ENCODE results near the gene CKAP5. TPM values are rescaled to one million over a fixed set of nuclear protein-coding genes. Genes with fewer than 3 reads are reported as not detected.

Gene CKAP5
- total RNA-seq, 1 experiment from 2014 or later = 166 TPM

DNA sequence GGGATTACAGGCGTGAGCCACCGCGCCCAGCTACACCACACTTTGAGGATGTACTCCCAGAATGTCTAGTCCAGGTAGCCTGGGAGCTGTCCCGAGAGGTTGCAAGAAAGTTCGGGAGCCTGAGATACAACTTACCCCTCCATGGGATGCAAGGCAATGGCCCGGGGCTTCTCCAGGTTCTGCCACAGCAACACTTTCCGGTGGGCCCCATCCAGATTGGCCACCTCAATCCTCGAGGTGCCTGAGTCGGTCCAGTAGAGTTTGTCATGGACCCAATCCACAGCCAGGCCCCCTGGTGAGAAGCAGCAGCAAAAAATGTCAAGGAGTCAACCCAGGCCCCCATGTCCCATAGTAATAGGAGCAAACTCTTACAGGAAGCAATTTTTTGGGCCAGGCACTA lies 46.8 kb upstream of the CKAP5 start:
- no peak overlapping the region for H3K9ac ChIP-seq (ENCODE audit: low read length)
- ChIA-PET POLR2A (interaction anchor here (0.7 kb wide), 1 partner anchor 21 kb away, joined by 3 read pairs; no protein-coding TSS in a partner anchor), CTCF (interaction anchor here (2.9 kb wide), 1 partner anchor 261 kb away, joined by 16 read pairs; no protein-coding TSS in a partner anchor), RAD21 (ENCODE audit: low non-redundant PET in 1 of 2, low total read pairs in 2 of 2, uncharacterized antibody in 2 of 2, unreplicated experiment in 2 of 2) (interaction anchor here (0.6 to 0.7 kb wide), 2 partner anchors 43 to 1058 kb away, joined by 3 to 4 read pairs; no protein-coding TSS in a partner anchor)
- no peak overlapping the region for H3K4me3 ChIP-seq (replicated peaks in 1 of 2; ENCODE audit: low read depth in 1 of 2, low read length in 2 of 2)
- H3K4me1 ChIP-seq (ENCODE audit: control insufficient read depth in 1 of 2, insufficient read depth in 2 of 2, low read length in 2 of 2) = no peaks in the 10 kb centered on the region
- no TSS peak for BruUV-seq (replicated peaks)
- no peak overlapping the region for H3K27ac ChIP-seq (ENCODE audit: low read depth, low read length)
- no peaks in the 10 kb centered on the region for H3K79me2 ChIP-seq (ENCODE audit: insufficient read depth, low read length)
- no peak for TF ChIP-seq ELF1 (IDR thresholded peaks at IDR 0.05; ENCODE audit: borderline replicate concordance, low read depth)
- no peak for TF ChIP-seq EZH2phosphoT487 (IDR thresholded peaks at IDR 0.05; ENCODE audit: borderline replicate concordance)
- TF ChIP-seq CEBPB (IDR thresholded peaks at IDR 0.05; ENCODE audit: low read depth) = no peak
- TF ChIP-seq, protein P1, sequence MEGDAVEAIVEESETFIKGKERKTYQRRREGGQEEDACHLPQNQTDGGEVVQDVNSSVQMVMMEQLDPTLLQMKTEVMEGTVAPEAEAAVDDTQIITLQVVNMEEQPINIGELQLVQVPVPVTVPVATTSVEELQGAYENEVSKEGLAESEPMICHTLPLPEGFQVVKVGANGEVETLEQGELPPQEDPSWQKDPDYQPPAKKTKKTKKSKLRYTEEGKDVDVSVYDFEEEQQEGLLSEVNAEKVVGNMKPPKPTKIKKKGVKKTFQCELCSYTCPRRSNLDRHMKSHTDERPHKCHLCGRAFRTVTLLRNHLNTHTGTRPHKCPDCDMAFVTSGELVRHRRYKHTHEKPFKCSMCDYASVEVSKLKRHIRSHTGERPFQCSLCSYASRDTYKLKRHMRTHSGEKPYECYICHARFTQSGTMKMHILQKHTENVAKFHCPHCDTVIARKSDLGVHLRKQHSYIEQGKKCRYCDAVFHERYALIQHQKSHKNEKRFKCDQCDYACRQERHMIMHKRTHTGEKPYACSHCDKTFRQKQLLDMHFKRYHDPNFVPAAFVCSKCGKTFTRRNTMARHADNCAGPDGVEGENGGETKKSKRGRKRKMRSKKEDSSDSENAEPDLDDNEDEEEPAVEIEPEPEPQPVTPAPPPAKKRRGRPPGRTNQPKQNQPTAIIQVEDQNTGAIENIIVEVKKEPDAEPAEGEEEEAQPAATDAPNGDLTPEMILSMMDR (IDR thresholded peaks at IDR 0.05 in 2 of 3, conservative IDR thresholded peaks at IDR 0.05 in 1 of 3; ENCODE audit: borderline replicate concordance in 1 of 3, insufficient read depth in 1 of 3, low read depth in 2 of 3, low read length in 2 of 3) = no peak
- TF ChIP-seq YY1 (IDR thresholded peaks at IDR 0.05; ENCODE audit: extremely low read depth, insufficient replicate concordance, low read depth, low read length) = no peak
- TF ChIP-seq POLR2AphosphoS5 (IDR thresholded peaks at IDR 0.05; ENCODE audit: low read depth, low read length) = no peak
- TF ChIP-seq, protein P2, sequence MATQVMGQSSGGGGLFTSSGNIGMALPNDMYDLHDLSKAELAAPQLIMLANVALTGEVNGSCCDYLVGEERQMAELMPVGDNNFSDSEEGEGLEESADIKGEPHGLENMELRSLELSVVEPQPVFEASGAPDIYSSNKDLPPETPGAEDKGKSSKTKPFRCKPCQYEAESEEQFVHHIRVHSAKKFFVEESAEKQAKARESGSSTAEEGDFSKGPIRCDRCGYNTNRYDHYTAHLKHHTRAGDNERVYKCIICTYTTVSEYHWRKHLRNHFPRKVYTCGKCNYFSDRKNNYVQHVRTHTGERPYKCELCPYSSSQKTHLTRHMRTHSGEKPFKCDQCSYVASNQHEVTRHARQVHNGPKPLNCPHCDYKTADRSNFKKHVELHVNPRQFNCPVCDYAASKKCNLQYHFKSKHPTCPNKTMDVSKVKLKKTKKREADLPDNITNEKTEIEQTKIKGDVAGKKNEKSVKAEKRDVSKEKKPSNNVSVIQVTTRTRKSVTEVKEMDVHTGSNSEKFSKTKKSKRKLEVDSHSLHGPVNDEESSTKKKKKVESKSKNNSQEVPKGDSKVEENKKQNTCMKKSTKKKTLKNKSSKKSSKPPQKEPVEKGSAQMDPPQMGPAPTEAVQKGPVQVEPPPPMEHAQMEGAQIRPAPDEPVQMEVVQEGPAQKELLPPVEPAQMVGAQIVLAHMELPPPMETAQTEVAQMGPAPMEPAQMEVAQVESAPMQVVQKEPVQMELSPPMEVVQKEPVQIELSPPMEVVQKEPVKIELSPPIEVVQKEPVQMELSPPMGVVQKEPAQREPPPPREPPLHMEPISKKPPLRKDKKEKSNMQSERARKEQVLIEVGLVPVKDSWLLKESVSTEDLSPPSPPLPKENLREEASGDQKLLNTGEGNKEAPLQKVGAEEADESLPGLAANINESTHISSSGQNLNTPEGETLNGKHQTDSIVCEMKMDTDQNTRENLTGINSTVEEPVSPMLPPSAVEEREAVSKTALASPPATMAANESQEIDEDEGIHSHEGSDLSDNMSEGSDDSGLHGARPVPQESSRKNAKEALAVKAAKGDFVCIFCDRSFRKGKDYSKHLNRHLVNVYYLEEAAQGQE (IDR thresholded peaks at IDR 0.05; ENCODE audit: low read depth) = no peak
- TF ChIP-seq POLR2A (IDR thresholded peaks at IDR 0.05; ENCODE audit: borderline replicate concordance, extremely low read depth, insufficient read depth, insufficient read length) = no peak
- TF ChIP-seq, protein P3, sequence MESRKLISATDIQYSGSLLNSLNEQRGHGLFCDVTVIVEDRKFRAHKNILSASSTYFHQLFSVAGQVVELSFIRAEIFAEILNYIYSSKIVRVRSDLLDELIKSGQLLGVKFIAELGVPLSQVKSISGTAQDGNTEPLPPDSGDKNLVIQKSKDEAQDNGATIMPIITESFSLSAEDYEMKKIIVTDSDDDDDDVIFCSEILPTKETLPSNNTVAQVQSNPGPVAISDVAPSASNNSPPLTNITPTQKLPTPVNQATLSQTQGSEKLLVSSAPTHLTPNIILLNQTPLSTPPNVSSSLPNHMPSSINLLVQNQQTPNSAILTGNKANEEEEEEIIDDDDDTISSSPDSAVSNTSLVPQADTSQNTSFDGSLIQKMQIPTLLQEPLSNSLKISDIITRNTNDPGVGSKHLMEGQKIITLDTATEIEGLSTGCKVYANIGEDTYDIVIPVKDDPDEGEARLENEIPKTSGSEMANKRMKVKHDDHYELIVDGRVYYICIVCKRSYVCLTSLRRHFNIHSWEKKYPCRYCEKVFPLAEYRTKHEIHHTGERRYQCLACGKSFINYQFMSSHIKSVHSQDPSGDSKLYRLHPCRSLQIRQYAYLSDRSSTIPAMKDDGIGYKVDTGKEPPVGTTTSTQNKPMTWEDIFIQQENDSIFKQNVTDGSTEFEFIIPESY (IDR thresholded peaks at IDR 0.05; ENCODE audit: extremely low read depth, insufficient replicate concordance, low read length) = no peak
- TF ChIP-seq, protein P4, sequence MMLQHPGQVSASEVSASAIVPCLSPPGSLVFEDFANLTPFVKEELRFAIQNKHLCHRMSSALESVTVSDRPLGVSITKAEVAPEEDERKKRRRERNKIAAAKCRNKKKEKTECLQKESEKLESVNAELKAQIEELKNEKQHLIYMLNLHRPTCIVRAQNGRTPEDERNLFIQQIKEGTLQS (IDR thresholded peaks at IDR 0.05) = no peak
- no peak for TF ChIP-seq CBX3 (IDR thresholded peaks at IDR 0.05; ENCODE audit: low read depth)
- TF ChIP-seq RAD21 (IDR thresholded peaks at IDR 0.05; ENCODE audit: low read depth) = no peak
- TF ChIP-seq, protein P5, sequence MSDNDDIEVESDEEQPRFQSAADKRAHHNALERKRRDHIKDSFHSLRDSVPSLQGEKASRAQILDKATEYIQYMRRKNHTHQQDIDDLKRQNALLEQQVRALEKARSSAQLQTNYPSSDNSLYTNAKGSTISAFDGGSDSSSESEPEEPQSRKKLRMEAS (IDR thresholded peaks at IDR 0.05) = no peak
- no peak for TF ChIP-seq TCF7L2 (IDR thresholded peaks at IDR 0.05; ENCODE audit: borderline replicate concordance, extremely low read depth, insufficient read depth, insufficient read length)
- no peak overlapping the region for H3K4me2 ChIP-seq (ENCODE audit: low read length)
- H3K9me2 ChIP-seq (ENCODE audit: insufficient read depth) = no peaks in the 10 kb centered on the region
- DNase-seq (ENCODE audit: low read depth, low spot score) (no peak), ATAC-seq (no peak)
- H4K20me1 ChIP-seq (ENCODE audit: insufficient read depth) = no peaks in the 10 kb centered on the region
- 0 out of 4 replicates have a peak, but pooled peaks cover 0 to 5% of the 10 kb centered on the region in 2 experiments for H3K36me3 ChIP-seq (ENCODE audit: control insufficient read depth in 1 of 2, insufficient read depth in 2 of 2, low read length in 2 of 2)
- H2AFZ ChIP-seq (ENCODE audit: low read depth, low read length, poor library complexity, severe bottlenecking) = no peak overlapping the region
- no peaks in the 10 kb centered on the region for H3K27me3 ChIP-seq (ENCODE audit: insufficient read depth, low read length)
- intact Hi-C loops (cut with micrococcal nuclease) = no loop called here
- H3K9me3 ChIP-seq (ENCODE audit: control insufficient read depth in 1 of 2, insufficient read depth in 1 of 2, low read depth in 1 of 2, low read length in 2 of 2) = no peaks in the 10 kb centered on the region
